ENCODE data around the gene CDH18.
"Not testable (repeated sequence)": the region's sequence is repeated elsewhere in the genome, so short reads cannot be mapped to it uniquely, and the experiment has no call there.

The CDH18 gene

GRCh38 chr5:19862711-19863110 is 125.3 kb downstream of the CDH18 start:
- DNase-seq (ENCODE audit: low read depth, low spot score), result no peak

GRCh38 chr5:19859020-19859419 is 129.0 kb downstream of the CDH18 start:
- no peak for DNase-seq (ENCODE audit: low read depth, low spot score)

GRCh38 chr5:19855931-19856330 is 132.1 kb downstream of the CDH18 start:
- DNase-seq (ENCODE audit: low read depth, low spot score), result no peak

- DNase-seq (ENCODE audit: low read depth, low spot score), result no peak
These were observed 132.5 kb downstream of the CDH18 start for GRCh38 chr5:19855453-19855852.

- DNase-seq (ENCODE audit: low read depth, low spot score), result no peak
These were observed 133.0 kb downstream of the CDH18 start for GRCh38 chr5:19855031-19855430.

GRCh38 chr5:19853616-19854240 is 134.3 kb downstream of the CDH18 start:
- DNase-seq (ENCODE audit: low read depth, low spot score), result no peak

GRCh38 chr5:19837536-19838174 is 150.3 kb downstream of the CDH18 start:
- no peak for DNase-seq (ENCODE audit: low read depth, low spot score)

GRCh38 chr5:19835442-19835841 is 152.6 kb downstream of the CDH18 start:
- no peak for DNase-seq (ENCODE audit: low read depth, low spot score)

GRCh38 chr5:19812720-19813119 is 175.3 kb downstream of the CDH18 start:
- not testable (repeated sequence) for DNase-seq (ENCODE audit: low read depth, low spot score)

- no peak for DNase-seq (ENCODE audit: low read depth, low spot score)
These were observed 181.2 kb downstream of the CDH18 start for GRCh38 chr5:19806756-19807155.

- no peak for DNase-seq (ENCODE audit: low read depth, low spot score)
These were observed 185.3 kb downstream of the CDH18 start for GRCh38 chr5:19802686-19803085.

GRCh38 chr5:19795218-19795617 is 192.8 kb downstream of the CDH18 start:
- no peak for DNase-seq (ENCODE audit: low read depth, low spot score)

- no peak for DNase-seq (ENCODE audit: low read depth, low spot score)
These were observed 197.1 kb downstream of the CDH18 start for GRCh38 chr5:19790829-19791466.

GRCh38 chr5:19782566-19782965 is 205.4 kb downstream of the CDH18 start:
- DNase-seq (ENCODE audit: low read depth, low spot score), result no peak

GRCh38 chr5:19777363-19777762 is 210.6 kb downstream of the CDH18 start:
- DNase-seq (ENCODE audit: low read depth, low spot score), result no peak

GRCh38 chr5:19776886-19777285 is 211.1 kb downstream of the CDH18 start:
- DNase-seq (ENCODE audit: low read depth, low spot score), result not testable (repeated sequence)

GRCh38 chr5:19771174-19771835 is 216.7 kb downstream of the CDH18 start:
- no peak for DNase-seq (ENCODE audit: low read depth, low spot score)

- DNase-seq (ENCODE audit: low read depth, low spot score), result no peak
These were observed 217.6 kb downstream of the CDH18 start for GRCh38 chr5:19770396-19770795.

GRCh38 chr5:19767987-19768386 is 220.0 kb downstream of the CDH18 start:
- DNase-seq (ENCODE audit: low read depth, low spot score), result no peak

GRCh38 chr5:19753579-19753978 is 234.4 kb downstream of the CDH18 start:
- no peak for DNase-seq (ENCODE audit: low read depth, low spot score)

GRCh38 chr5:19751326-19751725 is 236.7 kb downstream of the CDH18 start:
- no peak for DNase-seq (ENCODE audit: low read depth, low spot score)

GRCh38 chr5:19745247-19745646 is 242.8 kb downstream of the CDH18 start:
- DNase-seq (ENCODE audit: low read depth, low spot score), result no peak

GRCh38 chr5:19739671-19740070 is 248.3 kb downstream of the CDH18 start:
- DNase-seq (ENCODE audit: low read depth, low spot score), result no peak

All from activated CD4-positive, CD25-positive, alpha-beta regulatory T cell treated with anti-CD3 and anti-CD28 coated beads, Interleukin-2, amount 50 U/mL, for 16 hours (primary cell).